GM12878 (cell line): ENCODE data around the gene TMIGD3. TPM values are rescaled to one million over a fixed set of nuclear protein-coding genes. Genes with fewer than 3 reads are reported as not detected.

Experiments used
- ATAC-seq: fragments of 200-7000 bp; cut with Tn5 transposase; 3 replicates; pipeline ENCODE4 v1.9.1; 2020; ENCODE audit warnings: mild to moderate bottlenecking, moderate library complexity
- BruUV-seq: library from RNA; stranded (reverse); fragments of 400-500 nt; replicated peaks from 2 replicates; lab custom pipeline; 2021; lab: Mats Ljungman, UMichigan
- CTCF ChIA-PET: fragments of 300-600 bp; sonication (Branson Sonifier 250); formaldehyde crosslinking; extraction: SDS; loops from one replicate; lab custom pipeline; 2021; ENCODE audit warnings: inconsistent platforms; lab: Yijun Ruan, JAX
- POLR2A ChIA-PET: fragments of 350-600 bp; formaldehyde crosslinking; extraction: SDS; loops from one replicate; lab custom pipeline; 2021; ENCODE audit warnings: inconsistent platforms; lab: Charles Lee
- RAD21 ChIA-PET: fragments of 300-600 bp; sonication (Branson Sonifier 250); formaldehyde crosslinking; loops from one replicate; lab custom pipeline; 2023; ENCODE audit warnings: antibody characterized with exemption; ENCODE audit not compliant: unreplicated experiment; lab: Charles Lee
- SMC1A ChIA-PET: fragments of 300-600 bp; sonication (Branson Sonifier 250); formaldehyde crosslinking; loops from one replicate; lab custom pipeline; 2023; ENCODE audit not compliant: unreplicated experiment, uncharacterized antibody; lab: Charles Lee
- DNase-seq: peaks from one replicate; pipeline ENCODE4 v3.0.0-alpha.2; 2011; ENCODE audit warnings: low read depth, low spot score
- FAIRE-seq: peaks from 3 replicates; lab custom pipeline; 2011; peaks lifted over from hg19 to GRCh38; lab: Jason Lieb, UNC
- H2AFZ ChIP-seq: 2 replicates; pipeline ENCODE4 v1.6.0; 2011; ENCODE audit warnings: low read depth, low read length, control low read depth; ENCODE audit not compliant: control insufficient read depth
- H3K27ac ChIP-seq: 2 replicates; pipeline ENCODE4 v1.5.1; 2011; ENCODE audit warnings: control low read depth; ENCODE audit not compliant: control insufficient read depth, insufficient read depth
- H3K27me3 ChIP-seq, 2 experiments: replicated peaks in 1 of 2; 2 replicates each; pipeline versions ENCODE4 v1.6.0 to v1.6.1; 2011; ENCODE audit warnings: low read length in 1 of 2; ENCODE audit not compliant: control insufficient read depth in 2 of 2, insufficient read depth in 2 of 2
- H3K36me3 ChIP-seq, 2 experiments: 2 replicates each; pipeline ENCODE4 v1.5.1; 2011; ENCODE audit warnings: low read length in 1 of 2; ENCODE audit not compliant: control insufficient read depth in 2 of 2, insufficient read depth in 2 of 2
- H3K4me1 ChIP-seq: 2 replicates; pipeline ENCODE4 v1.6.1; 2011; ENCODE audit warnings: mild to moderate bottlenecking, low read length, moderate library complexity, mixed read lengths; ENCODE audit not compliant: control insufficient read depth, insufficient read depth
- H3K4me2 ChIP-seq: 2 replicates; pipeline ENCODE4 v1.6.0; 2011; ENCODE audit warnings: control low read depth; ENCODE audit not compliant: control insufficient read depth, insufficient read depth
- H3K4me3 ChIP-seq: fragments of 200-600 bp; sonication (generic); 2 replicates; pipeline ENCODE4 v1.5.1; 2016
- H3K79me2 ChIP-seq: 2 replicates; pipeline ENCODE4 v1.6.0; 2011; ENCODE audit warnings: low read length; ENCODE audit not compliant: control insufficient read depth, insufficient read depth
- H3K9ac ChIP-seq: 2 replicates; pipeline ENCODE4 v1.8.0; 2011; ENCODE audit warnings: low read length, control low read depth, mixed read lengths; ENCODE audit not compliant: control insufficient read depth, insufficient read depth
- H3K9me3 ChIP-seq: replicated peaks from 3 replicates; pipeline ENCODE4 v1.5.1; 2011; ENCODE audit warnings: mild to moderate bottlenecking, low read length; ENCODE audit not compliant: control insufficient read depth, insufficient read depth
- H4K20me1 ChIP-seq: 2 replicates; pipeline ENCODE4 v1.6.0; 2011; ENCODE audit not compliant: control insufficient read depth, insufficient read depth
- ASH2L ChIP-seq: fragments of 300-600, 200-600 bp; sonication (generic); IDR thresholded peaks from 2 replicates; pipeline ENCODE4 v1.6.1; 2017; ENCODE audit warnings: low read depth, mild to moderate bottlenecking, borderline replicate concordance
- ATF3 ChIP-seq: IDR thresholded peaks from 2 replicates; pipeline ENCODE4 v1.6.1; 2011; ENCODE audit warnings: low read depth, mild to moderate bottlenecking, low read length, moderate library complexity, borderline replicate concordance; ENCODE audit errors: extremely low read depth
- BCL11A ChIP-seq: IDR thresholded peaks from 2 replicates; pipeline ENCODE4 v1.6.1; 2011; ENCODE audit warnings: low read depth, low read length
- CBX5 ChIP-seq: sonication (generic); IDR thresholded peaks from 2 replicates; pipeline ENCODE4 v1.6.1; 2016; ENCODE audit warnings: low read depth, moderate library complexity, mild to moderate bottlenecking, inconsistent platforms
- CHD4 ChIP-seq: fragments of 200-600 bp; sonication (generic); IDR thresholded peaks from 2 replicates; pipeline ENCODE4 v1.6.1; 2016; ENCODE audit warnings: mild to moderate bottlenecking
- EP300 ChIP-seq, 2 experiments: fragments of 150-350 bp in 1 of 2; IDR thresholded peaks; 2 replicates each; pipeline ENCODE4 v1.6.1; 2011 to 2012; ENCODE audit warnings: low read depth in 2 of 2, low read length in 2 of 2, borderline replicate concordance in 1 of 2, improper control_type of control experiment in 1 of 2, inconsistent platforms in 1 of 2; ENCODE audit not compliant: control insufficient read depth in 1 of 2
- ETV6 ChIP-seq, 2 experiments: fragments of 450-650 bp in 1 of 2; IDR thresholded peaks in 1 of 2; conservative IDR thresholded peaks in 1 of 2; 2 replicates each; pipeline ENCODE4 v1.6.1; 2014; ENCODE audit warnings: antibody characterized with exemption in 1 of 2, borderline replicate concordance in 1 of 2, low read depth in 1 of 2, mild to moderate bottlenecking in 1 of 2, moderate library complexity in 1 of 2
- HCFC1 ChIP-seq: fragments of 150-350 bp; IDR thresholded peaks from 2 replicates; pipeline ENCODE4 v1.6.1; 2014; ENCODE audit warnings: low read length
- KDM1A ChIP-seq: fragments of 200-600 bp; sonication (generic); IDR thresholded peaks from 2 replicates; pipeline ENCODE4 v1.6.1; 2016; ENCODE audit warnings: borderline replicate concordance
- POLR2AphosphoS5 ChIP-seq: IDR thresholded peaks from 2 replicates; pipeline ENCODE4 v1.6.1; 2011; ENCODE audit warnings: mild to moderate bottlenecking, low read length, inconsistent platforms
- RELB ChIP-seq: fragments of 450-650 bp; IDR thresholded peaks from 2 replicates; pipeline ENCODE4 v1.6.1; 2017; ENCODE audit warnings: low read depth, mild to moderate bottlenecking, moderate library complexity
- SP1 ChIP-seq: IDR thresholded peaks from one replicate; pipeline ENCODE4 v1.6.1; 2011; ENCODE audit warnings: low read depth, low read length
- ZNF274 ChIP-seq: IDR thresholded peaks from one replicate; pipeline ENCODE4 v1.8.0; 2011; ENCODE audit not compliant: insufficient read length, insufficient read depth
- WGBS: methylation state at CpG from one replicate; pipeline ENCODE4 v1.1.6; 2016; ENCODE audit warnings: low lambda C conversion rate; ENCODE audit not compliant: insufficient replicate concordance, insufficient coverage; ENCODE audit errors: missing lambda C conversion rate; 5-methylcytosine and 5-hydroxymethylcytosine counted together
- in situ Hi-C: fragments of 300-500 bp; cut with MboI; formaldehyde crosslinking; loops from 9 replicates; pipeline ENCODE4 v1.14.3; 2018; ENCODE audit warnings: mixed read lengths
- intact Hi-C: fragments of 100-400 bp; cut with micrococcal nuclease; formaldehyde crosslinking; loops from one replicate; pipeline ENCODE4 v1.14.2; 2022; ENCODE audit not compliant: unreplicated experiment
- polyA plus RNA-seq, 11 experiments: library from polyadenylated mRNA; depleted of rRNA in 4 of 11; unstranded in 6 of 11; stranded (reverse) in 5 of 11; fragments of >200 nt; fragmentation: Nextera tagmentation in 4 of 11; fragmentation: Illumina TruSeq in 1 of 11; extraction: Ambion mirVana in 4 of 11; extraction: Trizol in 1 of 11; gene quantifications; 1 replicate in 1 of 11; 2 replicates in 10 of 11; pipeline versions ENCODE4 v1.2.1 to v1.2.3, GENCODE V29; 2011 to 2016; ENCODE audit warnings: inconsistent platforms in 2 of 11, missing spikeins in 2 of 11, low read depth in 1 of 11
- total RNA-seq, 4 experiments: library from RNA; depleted of rRNA in 3 of 4; stranded (reverse); fragments of >200 nt in 3 of 4; fragmentation: Illumina TruSeq in 1 of 4; extraction: Trizol in 1 of 4; gene quantifications; 2 replicates each; pipeline versions ENCODE4 v1.2.1 to v1.2.3, GENCODE V29; 2013 to 2021

TMIGD3 gene
- total and polyA plus RNA-seq, 10 of the 15 experiments (the other 5 are each of a cell fraction or from before 2014, with no cell fraction given): 0.17 TPM; not detected in 9

GRCh38 chr1:111484391-111485026 lies 18.9 kb downstream of the TMIGD3 start:
- FAIRE-seq: no peak
- intact Hi-C loops (no loop called here), in situ Hi-C loops (loop anchor here (5.0 to 25.0 kb wide), 2 partner anchors 263 to 878 kb away; no protein-coding TSS in a partner anchor)
- Histone ChIP-seq H4K20me1 (no peaks in the 10 kb centered on the region), H3K9me3 (no peaks in the 10 kb centered on the region), H3K27me3 (no peaks in the 10 kb centered on the region), H3K4me2 (no peak overlapping the region), H3K27ac (no peak overlapping the region), H3K79me2 (no peaks in the 10 kb centered on the region), H3K36me3 (no peaks in the 10 kb centered on the region), H3K4me3 (no peak overlapping the region), H2AFZ (no peak overlapping the region), H3K4me1 (no peaks in the 10 kb centered on the region), H3K9ac (no peak overlapping the region)
- no TSS peak for BruUV-seq
- RAD21 ChIA-PET: interaction anchor here (1.2 to 1.7 kb wide), 2 partner anchors 230 to 267 kb away, joined by 3 to 4 read pairs; no protein-coding TSS in a partner anchor
- TF ChIP-seq ETV6 (conservative IDR thresholded peaks at IDR 0.05 in 1 of 2, IDR thresholded peaks at IDR 0.05 in 1 of 2; ENCODE audit: borderline replicate concordance in 1 of 2, low read depth in 1 of 2) (no peak), BCL11A (no peak)
- no peak for ATAC-seq
- SMC1A ChIA-PET: interaction anchor here (0.7 to 12.1 kb wide), 5 partner anchors 8 to 285 kb away, joined by 3 to 128 read pairs (median 8); no protein-coding TSS in a partner anchor
- no peak for DNase-seq
- POLR2A ChIA-PET: interaction anchor here (0.6 kb wide), 1 partner anchor 962 kb away, joined by 3 read pairs; no protein-coding TSS in a partner anchor
- CTCF ChIA-PET: interaction anchor here (0.6 to 0.9 kb wide), 3 partner anchors 12 to 283 kb away, joined by 3 to 4 read pairs (median 3); no protein-coding TSS in a partner anchor

- no peaks in the 10 kb centered on the region for H3K27me3 ChIP-seq
- POLR2A ChIA-PET: no interaction called here
- H3K9me3 ChIP-seq: no peaks in the 10 kb centered on the region
- ATAC-seq (no peak), DNase-seq (no peak), FAIRE-seq (no peak)
- SMC1A ChIA-PET: interaction anchor here (12.1 kb wide), 1 partner anchor 24 kb away, joined by 128 read pairs; no protein-coding TSS in a partner anchor
- RAD21 ChIA-PET: no interaction called here
- CTCF ChIA-PET: interaction anchor here (0.9 kb wide), 1 partner anchor 24 kb away, joined by 4 read pairs; no protein-coding TSS in a partner anchor
- no peaks in the 10 kb centered on the region for H4K20me1 ChIP-seq
- in situ Hi-C loops (loop anchor here (5.0 to 25.0 kb wide), 2 partner anchors 263 to 878 kb away; no protein-coding TSS in a partner anchor), intact Hi-C loops (loop anchor here (2.0 kb wide), 1 partner anchor 173 kb away; no protein-coding TSS in a partner anchor)
- no peaks in the 10 kb centered on the region for H3K79me2 ChIP-seq
- H3K4me2 ChIP-seq: no peak overlapping the region
- no peak overlapping the region for H3K27ac ChIP-seq
- H3K9ac ChIP-seq: no peak overlapping the region
- H3K4me3 ChIP-seq: no peak overlapping the region
- WGBS: 73% methylated on average over 2 of the region's 2 CpGs
- no TSS peak for BruUV-seq
- no peak overlapping the region for H2AFZ ChIP-seq
- no peaks in the 10 kb centered on the region for H3K4me1 ChIP-seq
- no peaks in the 10 kb centered on the region for H3K36me3 ChIP-seq
- no peak for TF ChIP-seq CHD4
- TF ChIP-seq RELB: no peak
- TF ChIP-seq POLR2AphosphoS5: no peak
- TF ChIP-seq HCFC1: no peak
- no peak for TF ChIP-seq CBX5
- TF ChIP-seq KDM1A: no peak
- no peak for TF ChIP-seq EP300 (IDR thresholded peaks at IDR 0.05; ENCODE audit: borderline replicate concordance in 1 of 2, control insufficient read depth in 1 of 2, low read depth in 2 of 2, low read length in 2 of 2)
- TF ChIP-seq ZNF274: no peak
- TF ChIP-seq SP1: no peak
- TF ChIP-seq ATF3: no peak
- TF ChIP-seq ASH2L: no peak
Measured at GRCh38 chr1:111483876-111484275, 19.6 kb downstream of the TMIGD3 start.
